IPS DF 4.7 (cell line): ENCODE measurements around the gene MEFV.
"Not testable (repeated sequence)": the region's sequence is repeated elsewhere in the genome, so short reads cannot be mapped to it uniquely, and the experiment has no call there.

Source experiments
- DNase-seq: peaks from one replicate; pipeline ENCODE4 v3.0.0-alpha.2; 2013; ENCODE audit warnings: low spot score; ENCODE audit errors: extremely low read depth

The MEFV gene

DNA sequence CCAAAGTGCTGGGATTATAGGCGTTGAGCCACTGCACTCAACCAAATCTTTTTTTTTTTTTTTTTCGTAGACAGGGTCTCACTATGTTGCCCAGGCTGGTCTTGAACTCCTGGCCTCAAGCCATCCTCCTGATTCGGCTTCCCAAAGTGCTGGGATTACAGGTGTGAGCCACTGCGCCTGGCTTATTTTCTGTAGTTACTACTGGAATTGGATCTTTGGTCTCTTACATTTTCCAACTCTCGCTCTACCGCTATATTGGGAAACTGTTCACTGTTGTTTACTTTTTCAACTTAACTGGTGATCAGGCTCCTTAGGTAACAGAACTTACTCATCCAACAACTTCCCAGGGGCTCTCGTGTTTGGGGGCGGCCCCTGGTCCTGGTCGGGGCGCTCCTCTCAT lies 35.6 kb downstream of the MEFV start:
- DNase-seq: no peak

DNA sequence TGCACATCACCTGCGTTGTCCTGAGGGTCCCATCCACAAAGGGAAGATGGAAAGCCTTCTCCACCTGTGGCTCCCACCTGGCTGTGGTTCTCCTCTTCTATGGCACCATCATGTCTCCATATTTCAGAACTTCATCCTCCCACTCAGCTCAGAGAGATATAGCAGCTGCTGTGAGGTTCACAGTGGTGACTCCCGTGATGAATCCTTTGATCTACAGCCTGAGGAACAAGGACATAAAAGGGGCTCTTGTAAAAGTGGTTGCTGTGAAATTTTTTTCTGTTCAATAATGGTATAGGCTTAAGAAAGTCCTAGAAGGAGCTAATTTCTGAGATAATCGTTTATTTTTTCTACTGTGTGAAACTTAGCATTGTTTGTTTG lies 40.2 kb downstream of the MEFV start:
- DNase-seq: no peak

DNA sequence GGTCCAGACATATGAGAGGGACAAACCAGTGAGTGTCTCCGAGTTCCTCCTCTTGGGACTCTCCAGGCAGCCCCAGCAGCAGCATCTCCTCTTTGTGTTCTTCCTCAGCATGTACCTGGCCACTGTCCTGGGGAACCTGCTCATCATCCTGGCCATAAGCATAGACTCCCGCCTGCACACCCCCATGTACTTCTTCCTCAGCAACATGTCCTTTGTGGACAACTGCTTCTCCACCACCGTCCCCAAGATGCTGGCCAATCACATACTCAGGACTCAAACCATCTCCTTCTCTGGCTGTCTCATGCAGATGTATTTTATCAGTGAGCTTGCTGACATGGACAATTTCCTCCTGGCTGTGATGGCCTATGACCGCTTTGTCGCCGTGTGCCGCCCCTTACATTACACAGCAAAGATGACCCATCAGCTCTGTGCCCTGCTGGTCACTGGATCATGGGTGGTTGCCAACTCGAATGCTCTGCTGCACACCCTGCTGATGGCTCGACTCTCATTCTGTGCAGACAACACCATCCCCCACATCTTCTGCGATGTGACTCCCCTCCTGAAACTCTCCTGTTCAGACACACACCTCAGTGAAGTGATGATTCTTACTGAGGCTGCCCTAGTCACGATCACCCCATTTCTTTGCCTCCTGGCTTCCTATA lies 40.7 kb downstream of the MEFV start:
- DNase-seq: no peak

DNA sequence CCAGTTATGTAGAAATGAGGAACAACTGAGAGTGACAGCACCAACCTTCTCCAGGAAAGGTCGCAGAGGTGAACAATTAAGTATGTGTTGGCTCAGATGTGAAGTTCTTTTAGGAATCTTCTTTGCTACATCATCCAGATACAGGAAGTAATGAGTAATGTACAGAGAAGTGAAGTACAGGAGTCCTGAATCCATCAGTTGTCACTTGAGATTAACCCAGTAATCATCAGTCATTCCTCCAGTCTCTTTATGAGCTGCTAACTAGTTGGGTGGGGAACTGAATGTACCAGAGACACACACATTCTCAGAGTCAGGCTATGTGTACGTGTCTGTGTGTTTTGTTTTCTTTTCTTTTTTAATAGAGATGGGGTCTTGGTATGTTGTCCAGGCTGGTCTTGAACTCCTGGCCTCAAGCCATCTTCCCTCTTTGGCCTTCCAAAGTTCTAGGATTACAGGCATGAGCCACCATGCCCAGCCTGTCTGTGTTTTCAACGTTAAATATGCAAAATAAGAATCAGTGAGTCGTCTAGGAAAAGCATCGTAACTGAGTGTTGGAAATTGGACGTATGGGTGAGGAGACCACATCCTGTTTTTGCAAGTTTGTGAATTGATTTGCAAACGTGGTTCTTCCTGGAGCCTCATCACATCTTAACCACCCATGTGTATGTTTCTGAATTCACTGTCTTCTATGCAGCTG lies 41.4 kb downstream of the MEFV start:
- no peak for DNase-seq

DNA sequence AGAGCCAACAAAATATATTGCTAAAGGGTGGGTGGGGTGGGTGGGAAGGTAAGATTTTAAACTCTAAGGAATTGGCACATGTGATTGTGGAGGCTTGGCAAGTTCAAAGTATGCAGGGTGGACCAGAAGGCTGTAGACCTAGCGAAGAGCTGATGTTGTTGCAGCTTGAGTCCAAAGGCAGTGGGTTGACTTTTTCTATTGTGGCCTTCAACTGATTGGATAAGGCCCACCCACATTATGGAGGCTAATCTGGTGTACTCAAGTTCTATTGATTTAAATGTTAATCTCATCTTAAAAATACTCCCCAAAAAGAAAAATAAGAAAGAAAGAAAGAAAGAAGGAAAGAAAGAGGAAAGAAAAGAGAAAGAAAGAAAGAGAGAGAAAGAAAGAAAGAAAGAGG lies 43.9 kb downstream of the MEFV start:
- no peak for DNase-seq

DNA sequence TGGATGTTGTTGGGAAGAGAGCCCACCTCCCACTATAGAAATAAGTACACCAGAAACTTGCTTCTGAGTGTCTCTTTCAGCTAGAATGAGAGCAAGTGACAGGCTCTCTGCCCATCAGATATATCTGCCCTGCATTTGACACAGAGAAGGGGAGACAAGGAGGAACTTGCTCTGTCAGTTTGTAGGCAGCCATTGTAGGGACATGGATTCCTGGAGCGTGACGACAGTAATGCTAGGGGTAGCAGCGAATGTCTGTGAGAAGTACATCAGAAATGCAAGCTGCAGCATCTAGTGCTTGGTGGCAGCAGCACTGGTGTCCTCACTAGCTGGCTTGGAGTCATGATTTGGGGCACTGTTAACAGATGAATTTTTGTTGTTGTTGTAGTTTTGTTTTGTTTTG lies 44.4 kb downstream of the MEFV start:
- DNase-seq: no peak

DNA sequence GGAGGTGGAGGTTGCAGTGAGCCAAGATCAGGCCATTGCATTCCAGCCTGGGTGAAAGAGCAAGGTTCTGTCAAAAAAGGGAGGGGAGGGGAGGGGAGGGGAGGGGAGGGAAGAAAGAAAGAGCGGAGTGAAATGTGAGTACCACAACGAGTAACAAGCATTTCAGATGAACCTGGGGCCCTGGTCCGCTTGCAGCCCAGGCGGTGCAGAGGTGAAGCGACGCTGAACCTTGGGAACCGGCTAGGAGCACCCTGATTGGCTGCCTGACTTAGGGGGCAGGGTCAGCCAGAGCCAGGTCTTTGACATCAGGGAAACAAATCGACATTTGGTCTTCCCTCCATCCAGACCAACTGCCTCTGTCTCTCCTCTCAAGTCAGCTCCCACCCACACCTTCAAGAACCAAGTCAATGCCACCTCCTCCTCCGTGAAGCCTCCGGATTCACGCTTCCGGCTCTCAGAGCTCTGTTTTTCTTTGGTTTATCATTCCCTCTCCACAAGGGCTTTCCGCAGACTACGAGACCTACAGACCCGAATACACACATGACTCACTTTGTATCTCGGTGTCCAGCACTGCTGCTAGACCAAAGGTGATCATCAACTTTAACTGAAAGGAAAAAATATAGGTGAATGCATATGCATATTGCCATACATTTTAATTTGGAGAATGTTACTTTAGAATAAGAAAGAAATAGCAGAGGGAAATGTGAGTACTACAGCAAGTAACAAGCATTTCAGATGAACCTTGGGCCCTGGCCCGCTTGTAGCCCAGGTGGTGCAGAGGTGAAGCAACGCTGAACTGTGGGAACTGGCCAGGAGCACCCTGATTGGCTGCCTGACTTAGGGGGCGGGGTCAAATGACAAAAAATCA lies 49.1 kb downstream of the MEFV start:
- no peak for DNase-seq

DNA sequence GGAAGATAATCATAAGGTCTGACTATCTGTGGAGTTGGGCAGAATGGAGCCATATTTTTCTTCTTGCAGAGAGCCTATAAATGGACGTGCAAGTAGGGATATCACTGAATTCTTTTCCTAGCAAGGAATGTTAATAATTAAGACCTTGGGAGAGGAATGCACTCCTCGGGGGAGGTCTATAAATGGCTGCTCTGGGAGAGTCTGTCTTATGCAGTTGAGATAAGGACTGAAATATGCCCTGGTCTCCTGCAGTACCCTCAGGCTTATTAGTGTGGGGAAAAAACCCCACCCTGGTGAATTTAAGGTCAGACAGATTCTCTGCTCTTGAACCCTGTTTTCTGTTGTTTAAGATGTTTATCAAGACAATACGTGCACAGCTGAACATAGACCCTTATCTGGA lies 50.5 kb downstream of the MEFV start:
- DNase-seq: not testable (repeated sequence)

DNA sequence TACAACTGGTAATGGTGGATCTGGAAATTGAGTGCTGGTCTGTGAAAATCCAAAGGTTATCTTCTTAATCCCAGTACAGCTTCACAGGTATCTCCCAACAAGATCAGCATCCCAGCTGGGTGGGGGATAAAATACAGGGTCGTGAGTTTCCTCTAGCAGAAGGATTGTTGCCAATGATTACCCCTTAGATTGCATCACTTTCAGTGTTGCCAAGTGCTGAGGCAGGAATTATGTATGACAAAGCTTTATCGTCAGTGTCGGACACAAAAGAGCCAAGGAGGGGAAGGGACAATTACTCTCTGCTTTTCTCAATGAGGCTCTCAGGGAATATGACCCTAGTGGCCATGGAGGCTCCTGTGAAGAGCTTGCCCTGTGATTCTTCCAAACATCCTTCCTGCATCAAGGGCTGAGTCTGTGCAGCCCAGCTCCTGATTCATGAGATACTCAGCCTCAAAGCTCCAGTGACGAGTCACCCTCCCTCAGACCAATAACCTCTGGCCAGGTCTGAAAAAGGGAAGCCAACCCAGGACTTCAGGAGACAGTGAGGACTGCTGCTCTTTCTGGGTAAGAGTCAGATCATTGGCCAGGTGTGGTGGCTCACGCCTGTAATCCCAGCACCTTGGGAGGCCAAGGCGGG lies 53.4 kb downstream of the MEFV start:
- no peak for DNase-seq

DNA sequence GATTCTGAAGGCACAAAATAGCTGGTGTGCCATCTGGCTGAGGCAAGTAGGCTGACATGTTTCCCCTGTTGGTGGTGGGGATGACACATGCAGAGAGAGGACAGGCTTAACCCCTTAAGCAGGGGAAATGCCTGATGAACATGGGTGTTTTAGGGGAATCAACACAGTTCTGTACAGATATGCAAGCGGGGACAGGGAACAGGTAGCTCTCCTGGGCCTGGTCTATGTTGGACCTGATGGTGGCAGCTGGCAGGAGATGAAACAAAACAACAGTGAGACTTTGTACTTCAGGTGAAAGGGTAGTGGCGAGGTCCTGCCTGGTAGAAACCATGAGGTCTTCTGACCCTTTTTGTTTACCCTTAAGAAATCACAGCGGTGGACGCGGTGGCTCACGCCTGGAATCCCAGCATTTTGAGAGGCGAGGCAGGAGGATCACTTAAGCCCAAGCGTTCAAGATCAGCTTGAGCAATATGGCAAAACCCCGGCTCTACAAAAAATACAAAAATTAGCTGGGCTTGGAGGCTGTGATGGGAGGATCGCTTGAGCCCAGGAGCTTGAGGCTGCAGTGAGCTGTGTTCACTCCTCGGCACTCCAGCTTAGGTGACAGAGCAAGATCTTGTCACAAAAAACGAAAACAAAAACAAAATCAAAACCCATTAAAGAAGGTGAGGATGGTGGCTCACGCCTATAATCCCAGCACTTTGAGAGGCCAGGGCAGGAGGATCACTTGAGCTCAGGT lies 57.9 kb downstream of the MEFV start:
- DNase-seq: no peak

DNA sequence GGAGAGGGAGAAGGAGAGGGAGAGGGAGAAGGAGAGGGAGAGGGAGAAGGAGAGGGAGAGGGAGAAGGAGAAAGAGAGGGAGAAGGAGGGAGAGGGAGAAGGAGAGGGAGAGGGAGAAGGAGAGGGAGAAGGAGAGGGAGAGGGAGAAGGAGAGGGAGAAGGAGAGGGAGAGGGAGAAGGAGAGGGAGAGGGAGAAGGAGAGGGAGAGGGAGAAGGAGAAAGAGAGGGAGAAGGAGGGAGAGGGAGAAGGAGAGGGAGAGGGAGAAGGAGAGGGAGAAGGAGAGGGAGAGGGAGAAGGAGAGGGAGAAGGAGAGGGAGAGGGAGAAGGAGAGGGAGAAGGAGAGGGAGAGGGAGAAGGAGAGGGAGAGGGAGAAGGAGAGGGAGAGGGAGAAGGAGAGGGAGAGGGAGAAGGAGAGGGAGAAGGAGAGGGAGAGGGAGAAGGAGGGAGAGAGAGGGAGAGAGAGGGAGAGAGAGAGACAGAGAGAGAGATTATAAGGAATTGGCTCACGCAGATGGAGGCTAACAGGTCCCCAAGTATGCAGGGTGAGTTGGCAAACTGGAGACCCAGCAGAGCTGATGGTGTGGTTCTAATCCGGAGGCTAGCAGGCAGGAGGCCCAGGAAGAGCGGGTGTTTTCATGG lies 58.6 kb downstream of the MEFV start:
- not testable (repeated sequence) for DNase-seq

DNA sequence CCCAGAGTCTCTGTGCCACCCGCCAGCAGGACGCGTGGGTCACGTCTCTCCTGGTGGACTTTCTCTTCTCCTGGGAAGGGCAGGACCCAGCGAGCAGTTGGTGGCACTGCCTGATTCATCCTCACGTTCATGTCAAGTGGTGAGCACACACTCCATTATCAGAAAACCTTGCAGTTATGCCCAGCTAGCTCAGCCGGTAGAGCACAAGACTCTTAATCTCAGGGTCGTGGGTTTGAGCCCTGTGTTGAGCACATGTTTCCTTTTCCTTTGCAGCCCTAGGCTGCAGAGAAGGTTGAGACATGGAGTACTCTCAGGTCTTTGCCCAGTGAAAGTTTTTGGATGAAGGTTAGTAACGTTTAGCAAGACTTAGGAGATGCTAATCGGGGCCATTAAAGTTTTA lies 60.5 kb downstream of the MEFV start:
- DNase-seq: no peak

DNA sequence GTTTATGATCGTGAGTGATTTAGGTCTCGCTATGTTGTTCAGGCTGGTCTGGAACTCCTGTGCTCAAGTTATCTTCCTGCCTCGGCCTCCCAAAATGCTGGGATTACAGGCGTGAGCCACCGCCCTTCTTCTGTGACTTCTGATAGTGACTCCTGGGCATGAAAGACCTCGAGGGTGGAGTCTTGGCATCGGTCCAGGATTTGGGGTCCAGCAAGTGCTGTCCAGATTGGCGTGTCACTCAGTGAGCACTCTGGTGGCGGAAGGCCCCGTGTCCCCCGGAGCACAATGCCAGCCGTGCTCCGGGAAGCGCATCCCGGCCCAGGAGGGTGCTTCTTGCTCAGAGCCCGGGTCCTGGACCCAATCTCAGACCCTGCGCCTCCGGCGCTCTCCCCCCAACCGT lies 61.6 kb downstream of the MEFV start:
- DNase-seq: no peak

DNA sequence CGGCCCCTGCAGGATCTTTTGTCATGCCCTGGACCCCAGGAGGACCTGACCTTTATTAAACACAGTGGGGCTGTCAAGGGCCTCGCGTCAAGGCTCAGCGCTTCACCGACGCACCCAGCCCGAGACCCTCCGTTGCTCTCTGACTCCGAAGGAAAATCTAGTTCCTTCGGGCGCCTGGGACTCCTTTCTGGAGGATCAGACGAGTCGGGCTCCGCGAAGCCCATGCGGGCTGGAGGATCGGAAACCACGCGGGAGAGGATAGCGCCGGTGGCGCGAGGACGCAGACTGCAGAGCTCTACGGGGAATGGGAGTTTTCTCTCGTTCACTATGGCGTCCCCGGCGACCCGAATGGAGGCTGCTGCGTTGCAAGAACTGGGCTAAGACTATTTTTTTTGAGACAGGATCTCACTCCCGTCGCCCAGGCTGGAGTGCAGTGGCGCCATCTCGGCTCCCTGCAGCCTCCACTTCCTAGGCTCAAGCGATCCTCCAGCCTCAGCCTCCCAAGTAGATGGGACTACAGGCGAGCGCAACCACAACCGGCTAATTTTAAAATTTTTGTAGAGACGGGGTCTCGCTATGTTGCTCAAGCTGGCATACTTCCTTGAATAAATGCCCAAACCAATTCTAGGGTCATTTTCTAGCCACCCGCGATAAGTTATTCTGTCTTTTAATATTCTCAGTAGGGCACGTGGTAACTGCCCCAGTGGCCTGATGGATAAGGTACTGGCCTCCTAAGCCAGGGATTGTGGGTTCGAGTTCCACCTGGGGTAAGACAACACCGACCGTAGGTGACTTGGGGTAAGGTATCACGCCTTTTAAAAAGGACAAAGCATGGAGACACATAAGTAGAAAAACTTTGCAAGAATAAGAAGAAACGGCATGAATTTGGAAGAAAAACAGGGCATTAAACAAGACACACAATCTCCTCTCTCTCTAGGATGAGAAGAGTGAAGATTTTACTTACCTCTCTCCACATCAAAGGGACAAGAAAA lies 62.9 kb downstream of the MEFV start:
- DNase-seq: no peak

DNA sequence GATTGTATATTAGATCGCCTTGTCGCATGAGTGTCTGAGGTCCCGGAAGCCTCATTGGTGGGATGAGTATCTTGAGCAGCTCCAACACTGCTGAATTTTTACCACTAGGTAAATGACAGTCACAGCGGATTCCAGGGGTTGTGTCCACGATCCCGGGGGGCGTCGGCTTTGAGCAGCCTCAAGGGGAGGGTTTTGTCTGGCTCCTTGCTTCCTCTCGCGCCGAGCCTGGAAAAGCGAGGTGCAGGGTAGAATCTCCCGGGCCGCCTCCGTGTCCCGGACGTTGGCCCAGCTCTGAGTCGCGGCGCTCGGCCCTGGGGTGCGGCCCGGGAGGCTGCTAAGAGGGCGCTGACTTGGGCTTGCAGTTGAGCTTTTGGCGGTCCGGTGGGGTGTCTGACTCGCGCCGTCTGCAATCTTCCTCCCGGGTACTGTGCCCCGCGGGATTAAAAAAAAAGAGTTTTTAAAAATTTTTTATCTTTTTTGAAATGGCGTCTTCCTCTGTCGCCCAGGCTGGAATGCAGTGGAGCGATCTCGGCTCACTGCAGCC lies 63.9 kb downstream of the MEFV start:
- DNase-seq: no peak
